Femur (tissue), 1 donor: ENCODE data around the gene CLEC16A.

Experiments
- DNase-seq: peaks from one replicate; pipeline ENCODE4 v3.0.0-alpha.2; 2017

CLEC16A gene

DNA sequence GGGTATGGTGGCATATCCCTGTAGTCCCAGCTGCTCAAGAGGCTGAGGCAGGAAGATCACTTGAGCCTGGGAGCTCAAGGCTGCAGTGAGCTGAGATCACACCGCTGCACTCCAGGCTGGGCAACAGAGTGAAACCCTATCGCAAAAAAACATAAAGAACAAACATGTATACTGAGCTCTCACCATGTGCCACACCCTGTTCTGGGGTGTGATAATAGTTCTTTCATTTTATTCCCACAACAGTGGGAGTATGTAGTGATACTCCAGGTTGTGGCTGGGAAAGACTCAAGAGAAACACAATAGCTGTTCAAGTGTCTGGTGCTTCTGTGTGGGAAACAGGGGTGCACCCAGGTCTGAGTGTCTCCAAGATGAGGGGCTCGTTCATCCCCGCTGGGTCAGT is 221.0 kb downstream of the CLEC16A start:
- DNase-seq = no peak

- DNase-seq = no peak
These were observed 221.7 kb downstream of the CLEC16A start for GRCh38 chr16:11165894-11166665.

- DNase-seq = no peak
These were observed 223.2 kb downstream of the CLEC16A start for GRCh38 chr16:11167581-11167980.

DNA sequence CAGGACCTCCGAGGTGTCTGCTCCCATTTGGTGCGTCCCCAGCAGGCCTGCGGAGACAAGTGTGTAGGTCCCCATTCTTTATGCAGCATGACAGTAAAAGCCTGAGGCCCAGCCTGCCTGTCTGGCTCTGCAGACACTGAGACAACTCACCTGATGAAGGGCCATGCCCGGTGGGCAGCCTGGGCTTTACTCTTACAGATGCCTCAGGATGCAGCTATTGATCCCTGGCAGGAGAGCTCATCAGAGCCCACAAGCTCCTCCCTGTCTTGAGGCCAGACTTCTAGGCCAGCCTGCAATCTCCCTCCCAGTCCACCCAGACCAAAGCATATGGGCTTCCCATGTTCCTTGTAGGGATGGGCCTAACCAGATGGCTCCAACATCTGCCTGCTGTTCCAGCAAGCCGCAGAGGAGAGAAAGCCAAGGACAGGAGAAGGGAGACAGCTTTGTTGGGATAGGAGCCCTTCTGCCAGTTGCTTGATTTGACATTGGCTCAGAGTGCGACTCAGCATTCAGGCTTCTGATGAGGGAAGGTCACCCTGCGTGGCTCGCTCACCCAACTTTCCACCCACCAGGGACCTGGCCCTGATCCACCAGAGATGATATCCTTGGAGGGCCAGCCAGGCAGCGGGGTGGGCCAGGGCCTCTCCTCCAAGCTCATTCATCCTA is 224.2 kb downstream of the CLEC16A start:
- DNase-seq = no peak

- DNase-seq = no peak
These were observed 225.3 kb downstream of the CLEC16A start for GRCh38 chr16:11169641-11170040.

GRCh38 chr16:11170201-11170600 is 225.8 kb downstream of the CLEC16A start:
- no peak for DNase-seq

- no peak for DNase-seq
These were observed 226.5 kb downstream of the CLEC16A start for GRCh38 chr16:11170696-11171447.

DNA sequence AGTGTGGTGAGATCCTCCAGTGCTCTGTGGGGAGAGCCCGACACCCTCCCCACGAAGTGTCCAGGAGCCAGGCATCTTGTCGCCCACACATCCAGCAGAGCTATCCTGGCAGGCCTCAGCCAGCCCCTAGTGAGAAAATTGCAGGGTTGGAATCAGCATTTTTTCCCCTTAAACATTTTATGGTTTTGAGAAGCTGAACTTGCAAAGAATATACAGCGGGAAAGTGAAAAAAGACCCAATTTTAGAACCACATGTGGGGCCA is 227.0 kb downstream of the CLEC16A start:
- DNase-seq = no peak

- no peak for DNase-seq
These were observed 227.5 kb downstream of the CLEC16A start for GRCh38 chr16:11171757-11172299.

DNA sequence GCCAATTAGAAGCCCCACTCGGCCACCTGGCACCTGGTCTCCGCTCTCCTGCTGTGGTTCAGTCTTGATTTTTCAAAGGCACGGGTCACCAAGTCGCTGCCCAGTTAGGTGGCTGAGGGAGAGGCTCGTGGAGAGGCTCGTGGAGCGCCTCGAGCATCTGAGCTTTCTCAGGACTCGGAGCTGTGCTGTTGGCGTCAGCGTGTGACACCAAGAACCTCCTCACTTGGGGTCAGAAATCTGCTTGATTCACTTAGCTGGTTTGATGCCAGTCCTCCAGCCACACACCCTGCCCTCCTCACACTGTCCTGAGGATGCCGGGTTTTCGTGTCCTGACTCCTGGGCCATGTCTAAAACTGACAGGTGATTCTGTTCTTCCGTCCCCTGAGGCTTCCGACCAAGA is 229.1 kb downstream of the CLEC16A start:
- DNase-seq = no peak

DNA sequence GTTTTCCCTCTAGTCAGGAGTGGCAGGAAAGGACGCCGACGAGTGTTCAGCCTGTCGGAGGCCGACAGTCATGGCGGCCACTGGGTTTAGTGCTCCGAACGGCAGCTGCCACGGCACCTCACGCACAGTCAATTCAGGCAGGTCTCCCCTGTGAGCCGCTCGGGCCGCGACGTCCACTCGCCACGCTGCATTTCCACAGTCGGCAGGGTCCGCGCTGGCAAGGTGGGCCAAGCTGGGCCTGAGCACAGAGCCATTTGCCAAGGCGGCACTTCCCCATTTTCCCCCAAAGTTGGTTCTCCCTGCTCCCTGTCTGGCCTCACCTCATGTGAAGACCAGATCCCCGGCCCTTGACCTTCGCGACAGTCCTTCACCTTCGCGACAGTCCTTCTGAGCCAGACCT is 229.8 kb downstream of the CLEC16A start:
- no peak for DNase-seq

DNA sequence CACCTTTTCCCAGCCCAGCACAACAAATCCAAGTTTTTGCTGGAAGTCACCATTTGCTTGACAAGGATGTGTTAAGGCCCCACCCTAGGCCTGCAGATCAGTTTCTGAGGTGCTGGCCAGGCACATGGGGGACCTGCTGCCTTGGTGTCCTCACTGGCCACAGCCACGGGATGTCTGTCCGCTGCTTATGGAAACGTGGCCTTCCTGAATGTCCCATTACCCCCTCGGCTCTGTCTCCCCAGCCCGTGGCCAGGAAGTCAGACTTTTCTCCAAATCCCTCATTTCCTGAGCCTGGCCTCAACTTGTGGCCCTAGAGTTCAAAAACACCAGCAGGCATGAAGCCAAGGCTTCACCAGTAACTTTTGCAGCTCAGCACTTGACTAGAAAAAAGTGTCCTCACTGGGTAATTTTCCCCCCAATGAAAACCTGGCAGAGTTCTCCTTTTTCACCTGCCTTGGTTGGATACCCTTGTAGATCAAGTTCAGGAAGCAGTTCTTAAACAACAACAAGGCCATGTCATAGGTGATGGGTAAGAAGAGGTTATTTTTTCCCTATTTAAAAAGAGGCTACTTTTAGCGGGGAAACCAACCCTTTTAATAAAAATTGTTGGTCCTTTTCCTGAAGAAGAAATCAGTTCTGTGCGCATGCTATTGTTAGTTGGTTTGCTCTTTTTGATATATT is 230.9 kb downstream of the CLEC16A start:
- DNase-seq = no peak

DNA sequence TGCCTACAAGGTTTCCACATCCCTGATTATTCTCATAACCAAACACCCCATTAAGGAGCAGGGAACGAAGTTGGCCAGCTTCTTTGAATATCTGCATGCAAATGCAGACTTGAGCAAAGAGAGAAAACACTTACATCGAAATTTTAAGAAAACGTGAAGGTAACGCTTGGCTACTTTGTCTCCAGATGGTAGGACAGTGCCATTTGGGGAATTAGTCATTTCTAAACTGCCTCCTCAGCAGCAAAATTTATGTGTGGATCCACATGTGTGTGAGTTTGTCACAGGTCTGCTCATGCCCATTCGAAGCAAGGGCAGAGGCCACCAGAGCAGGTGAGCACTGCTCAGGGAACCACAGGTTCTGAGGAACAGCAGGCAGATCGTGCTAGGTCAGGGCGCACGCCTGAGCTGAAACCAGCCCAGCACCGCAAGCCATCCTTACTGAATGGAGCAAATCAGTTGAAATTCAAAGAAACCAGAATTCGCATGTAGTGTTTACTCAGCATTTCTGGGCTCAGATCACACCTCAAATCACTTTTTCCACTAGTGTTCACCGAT is 231.5 kb downstream of the CLEC16A start:
- no peak for DNase-seq

- DNase-seq = no peak
These were observed 233.3 kb downstream of the CLEC16A start for GRCh38 chr16:11177578-11178160.

GRCh38 chr16:11178424-11178823 is 234.1 kb downstream of the CLEC16A start:
- DNase-seq = no peak

GRCh38 chr16:11179574-11179973 is 235.2 kb downstream of the CLEC16A start:
- DNase-seq = no peak

DNA sequence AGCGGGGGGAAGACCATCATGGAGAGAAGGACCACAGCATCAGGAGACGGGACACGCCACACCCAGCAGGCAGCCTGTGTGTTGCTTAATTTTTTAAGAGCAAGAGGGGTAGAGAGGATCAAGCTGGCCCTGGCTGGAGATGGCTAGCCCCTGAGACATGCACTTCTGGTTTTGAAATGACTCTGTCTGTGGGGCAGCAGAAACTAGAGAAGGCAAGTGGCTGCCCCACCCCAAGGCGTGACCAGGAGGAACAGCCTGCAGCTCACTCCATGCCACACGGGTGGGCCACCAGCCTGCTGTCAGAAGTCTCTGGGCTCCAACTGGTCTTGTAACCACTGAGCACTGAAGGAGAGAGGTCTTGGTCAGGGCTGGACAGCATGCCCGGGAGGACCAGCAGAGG is 236.1 kb downstream of the CLEC16A start:
- no peak for DNase-seq

- no peak for DNase-seq
These were observed 237.0 kb downstream of the CLEC16A start for GRCh38 chr16:11181242-11181898.

DNA sequence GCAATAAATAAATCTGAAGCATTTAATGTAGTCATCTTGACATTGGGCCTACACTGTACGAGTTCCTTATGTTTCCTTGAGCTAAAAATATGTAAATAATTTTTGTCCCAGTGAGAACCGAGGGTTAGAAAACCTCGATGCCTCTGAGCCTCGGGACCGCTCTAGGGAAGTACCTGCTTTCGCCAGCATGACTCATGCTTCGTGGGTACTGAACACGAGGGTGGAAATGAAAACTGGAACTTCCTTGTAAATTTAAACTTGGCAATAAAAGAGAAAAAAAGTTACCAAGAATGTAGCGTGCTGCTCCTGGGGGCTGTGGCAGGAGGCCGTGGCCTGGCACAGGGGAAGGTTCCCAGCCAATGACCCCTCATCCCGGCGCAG is 237.5 kb downstream of the CLEC16A start:
- no peak for DNase-seq

DNA sequence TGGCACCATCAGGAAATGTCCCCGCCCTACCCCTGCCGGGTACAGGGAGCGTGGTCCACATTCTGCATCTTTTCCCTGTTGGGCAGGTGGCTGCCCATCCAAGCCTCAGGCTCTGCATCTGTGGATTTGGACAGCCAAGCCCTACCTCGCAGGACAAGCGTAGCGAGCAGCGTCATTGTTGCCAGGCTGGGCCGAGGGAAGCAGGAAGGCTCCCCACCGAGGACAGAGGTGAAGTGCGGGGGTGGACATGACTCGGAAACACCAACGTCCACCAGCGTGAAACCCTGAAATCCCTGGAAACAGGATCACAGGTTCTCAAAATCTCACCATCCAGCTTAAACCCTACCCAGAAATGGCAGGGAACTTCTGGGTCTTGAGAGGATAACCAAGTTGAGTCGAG is 238.0 kb downstream of the CLEC16A start:
- DNase-seq = no peak

DNA sequence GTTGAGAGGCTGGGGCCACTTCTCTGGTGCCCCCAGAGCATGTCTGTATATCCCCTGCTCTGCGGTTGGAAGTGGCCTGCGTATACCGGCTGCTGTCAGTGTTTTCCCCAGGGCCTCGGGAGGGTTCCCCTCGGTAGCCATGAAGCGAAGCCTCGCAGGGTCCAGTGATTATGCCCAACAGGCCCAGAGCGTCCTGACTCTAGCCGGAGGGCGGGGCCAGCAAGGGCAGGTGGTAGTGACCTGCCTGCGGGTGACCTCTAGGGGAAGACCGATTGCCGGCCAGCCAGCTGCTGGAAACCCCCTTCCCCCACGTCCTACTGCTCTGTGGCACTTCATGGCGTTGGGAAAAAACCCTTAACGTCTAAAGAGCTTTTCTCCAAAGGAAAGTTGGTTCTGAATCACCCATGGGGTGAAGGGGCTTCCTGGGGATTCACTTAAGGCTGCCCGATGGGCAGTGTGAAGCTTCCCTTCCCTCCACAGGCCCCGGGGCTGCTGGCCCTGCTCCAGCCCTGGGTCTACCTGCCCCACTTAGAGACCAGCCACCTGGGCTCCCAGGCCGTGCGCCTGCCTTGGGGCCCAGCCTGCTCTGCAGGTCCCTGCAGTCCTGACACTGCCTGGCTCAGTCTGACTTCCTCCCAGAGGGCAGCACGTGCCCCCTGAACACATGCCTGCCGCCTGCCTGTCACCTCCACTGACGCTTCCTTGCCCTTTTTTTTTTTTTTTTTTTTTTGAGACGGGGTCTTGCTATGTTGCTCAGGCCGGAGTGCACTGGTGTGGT is 238.9 kb downstream of the CLEC16A start:
- no peak for DNase-seq
